ENCODE results near the gene FKBP3. TPM values are rescaled to one million over a fixed set of nuclear protein-coding genes. Genes with fewer than 3 reads are reported as not detected.
"Not testable (repeated sequence)": the region's sequence is repeated elsewhere in the genome, so short reads cannot be mapped to it uniquely, and the experiment has no call there.

The FKBP3 gene
- 32.3 and 36.2 TPM in 2 replicates for total RNA-seq

DNA sequence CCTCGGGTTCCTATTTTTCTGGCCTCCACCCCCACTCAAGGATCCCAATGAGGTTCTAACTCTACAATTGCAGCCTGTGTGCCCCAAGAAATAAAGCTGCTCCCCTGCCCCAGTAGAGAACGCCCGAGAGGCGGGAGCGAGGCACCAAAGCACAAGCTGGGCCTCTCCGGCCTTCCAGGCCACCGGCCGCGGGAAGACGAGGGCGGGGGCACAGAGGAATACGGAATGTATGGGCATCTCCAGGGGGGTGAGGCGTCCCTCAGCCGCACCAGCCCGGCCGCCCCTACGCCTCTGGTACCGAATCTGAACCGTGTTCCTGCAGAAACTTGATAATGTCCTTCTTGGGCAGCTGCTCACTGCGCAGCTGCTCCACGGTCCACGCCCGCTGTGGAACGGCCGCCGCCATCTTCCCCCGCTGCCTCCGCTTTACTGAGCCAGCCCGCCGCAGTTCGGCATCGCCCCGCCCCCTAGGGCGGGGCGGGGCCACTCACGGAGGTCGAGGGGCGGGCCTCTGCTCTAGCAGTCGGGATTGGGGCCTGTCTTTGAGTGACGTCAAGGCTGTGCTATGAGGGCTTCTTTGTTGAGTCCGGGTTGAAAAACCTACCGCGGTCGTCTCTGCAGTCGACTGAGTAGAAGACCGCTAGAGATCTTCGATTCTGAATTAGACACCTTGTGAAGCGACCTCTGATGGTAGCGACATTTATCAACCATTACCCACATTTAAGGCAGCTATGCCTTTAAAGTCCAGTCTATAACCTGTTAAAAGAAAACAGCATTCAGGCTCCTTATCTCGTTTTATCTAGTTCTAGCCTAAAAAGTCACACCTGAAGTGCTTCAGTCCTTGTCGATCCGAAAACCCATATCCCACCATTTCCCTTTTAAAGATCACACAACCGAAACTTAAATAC lies at the start of gene FKBP3:
FKBP3 (minus strand) TSS at position 431 of the 908 bp plus-strand sequence; CDS start at position 406, 25 bp downstream.
- DNase-seq: peak; percentile 99

DNA sequence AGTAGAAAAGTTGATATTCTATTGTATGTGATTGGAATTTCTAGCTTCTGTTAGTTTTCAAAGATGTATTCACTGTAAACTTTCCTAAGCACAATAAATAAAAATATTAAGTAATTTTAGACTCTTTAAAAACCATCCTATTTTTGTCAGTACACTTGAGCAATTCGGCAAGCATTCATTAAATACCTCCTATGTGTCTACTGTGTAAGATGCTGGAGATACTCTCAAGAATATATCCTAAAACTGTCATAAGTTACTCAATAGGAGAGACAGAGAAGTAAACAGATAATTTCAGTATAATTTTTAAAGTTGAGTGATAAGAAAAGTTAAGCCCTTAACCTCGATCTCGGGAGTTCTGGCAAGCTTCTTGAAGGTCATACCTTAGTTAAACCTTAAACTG lies 47.5 kb upstream of the FKBP3 start:
- peak; percentile 18 for DNase-seq

DNA sequence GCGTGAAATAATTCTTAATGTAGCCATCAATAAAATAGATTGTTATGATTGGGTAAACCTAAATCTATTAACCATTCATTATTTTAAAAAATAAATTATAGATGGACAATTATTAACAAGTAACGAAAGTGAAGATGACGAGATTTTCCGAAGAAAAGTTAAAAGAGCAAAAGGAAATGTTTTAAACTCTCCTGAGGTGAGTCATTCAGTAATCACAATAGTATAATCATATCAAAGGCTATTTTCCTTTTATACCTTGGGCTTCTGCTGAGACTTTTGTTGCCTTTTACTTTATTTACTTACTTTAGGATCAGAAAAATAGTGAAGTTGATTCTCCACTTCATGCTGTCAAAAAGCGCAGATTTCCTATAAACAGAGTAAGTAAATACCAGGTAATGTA lies 47.0 kb upstream of the FKBP3 start:
- DNase-seq: peak; percentile 63

DNA sequence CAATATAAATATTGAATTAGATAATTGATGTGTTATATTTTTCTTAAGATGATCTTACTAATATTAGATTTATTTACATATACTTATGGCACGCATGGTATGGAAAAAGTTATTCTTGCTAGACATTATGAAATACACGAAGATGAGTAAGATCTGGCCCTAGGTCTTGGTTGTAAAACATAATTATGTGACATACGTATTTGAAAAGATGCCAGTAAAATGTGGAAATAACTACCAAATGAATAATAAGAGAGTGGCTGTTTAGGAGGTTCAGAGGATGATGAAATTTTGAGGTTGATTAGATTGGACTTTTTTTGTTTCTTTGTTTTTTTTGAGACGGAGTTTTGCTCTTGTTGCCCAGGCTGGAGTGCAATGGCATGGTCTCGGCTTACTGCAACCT lies 42.8 kb upstream of the FKBP3 start:
- no peak for DNase-seq

DNA sequence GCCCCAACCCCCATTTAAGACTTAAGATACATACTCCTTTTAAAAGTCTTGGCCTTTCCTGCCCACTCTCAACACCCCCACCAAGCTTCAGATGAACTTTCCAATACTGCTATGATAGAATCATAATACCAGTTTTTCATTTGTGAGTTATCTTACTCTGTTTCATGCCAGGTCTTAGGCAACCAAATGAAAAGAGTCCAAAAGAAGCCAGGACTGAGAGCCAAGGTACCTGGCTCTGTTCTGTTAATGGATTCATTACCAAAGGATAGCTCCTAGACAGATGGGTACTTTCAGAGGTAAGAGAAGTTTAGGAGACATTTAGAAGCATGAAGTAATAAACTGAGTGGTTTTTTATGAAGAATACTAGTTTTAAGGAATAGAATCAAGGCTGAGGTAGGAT lies 35.6 kb upstream of the FKBP3 start:
- DNase-seq: no peak

DNA sequence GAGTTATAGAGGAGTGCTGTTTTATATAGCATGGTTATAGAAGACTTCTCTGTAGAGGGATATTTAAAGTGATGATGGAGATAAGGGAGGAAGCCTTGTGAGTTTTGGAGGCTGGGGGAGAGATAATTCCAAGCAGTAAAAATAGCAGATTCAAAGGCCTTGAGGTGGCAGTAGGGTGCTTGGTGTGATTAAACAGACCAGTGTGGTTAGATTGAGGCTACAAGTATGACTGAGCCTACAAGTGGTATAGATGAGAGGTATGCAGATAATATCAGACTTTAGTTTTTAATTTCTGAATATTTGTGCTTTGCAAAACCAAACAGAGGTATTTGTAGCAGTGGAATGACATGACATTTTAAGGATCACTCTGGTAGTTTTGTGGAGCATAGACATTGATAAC lies 21.8 kb upstream of the FKBP3 start:
- no peak for DNase-seq

DNA sequence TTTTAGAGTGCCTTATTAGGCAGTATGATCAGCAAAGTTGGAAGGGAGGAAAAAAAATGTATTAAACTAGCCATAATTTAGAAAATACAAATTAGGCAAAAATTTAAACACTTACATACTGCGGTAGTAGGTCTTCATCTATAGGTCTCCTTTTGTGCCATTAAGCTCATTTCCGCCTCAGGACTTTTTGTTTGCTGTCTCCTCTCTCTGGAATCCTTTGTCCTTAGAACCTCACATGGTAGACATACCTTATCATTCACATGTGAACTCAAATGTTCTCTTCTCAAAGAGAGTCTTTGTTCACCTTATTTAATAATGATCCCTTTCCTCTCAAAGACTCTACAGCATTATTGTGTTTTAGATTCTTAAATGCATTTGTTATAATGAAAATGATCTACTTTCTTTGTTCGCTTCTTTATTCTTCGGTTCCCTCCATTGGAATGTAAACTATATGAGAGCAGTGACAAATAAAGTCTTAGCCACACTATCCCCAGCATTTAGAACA lies 16.2 kb upstream of the FKBP3 start:
- DNase-seq: no peak

DNA sequence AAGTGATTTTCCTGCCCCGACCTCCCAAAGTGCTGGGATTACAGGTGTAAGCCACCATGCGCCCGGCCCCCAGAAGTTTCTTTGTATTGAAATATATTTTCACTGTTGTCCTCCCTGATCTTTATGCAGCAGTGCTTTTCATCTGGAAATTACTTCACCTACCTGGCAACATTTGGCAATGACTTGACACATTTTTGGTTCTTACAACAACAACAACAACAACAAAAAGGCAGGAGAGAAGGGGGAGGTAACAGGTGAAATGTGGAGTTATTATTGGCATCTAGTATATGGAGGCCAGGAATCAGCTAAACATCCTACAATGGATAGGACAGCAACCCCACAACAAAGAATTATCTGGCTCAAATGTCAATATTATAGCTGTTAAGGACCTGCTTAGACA lies 15.3 kb upstream of the FKBP3 start:
- DNase-seq: no peak

DNA sequence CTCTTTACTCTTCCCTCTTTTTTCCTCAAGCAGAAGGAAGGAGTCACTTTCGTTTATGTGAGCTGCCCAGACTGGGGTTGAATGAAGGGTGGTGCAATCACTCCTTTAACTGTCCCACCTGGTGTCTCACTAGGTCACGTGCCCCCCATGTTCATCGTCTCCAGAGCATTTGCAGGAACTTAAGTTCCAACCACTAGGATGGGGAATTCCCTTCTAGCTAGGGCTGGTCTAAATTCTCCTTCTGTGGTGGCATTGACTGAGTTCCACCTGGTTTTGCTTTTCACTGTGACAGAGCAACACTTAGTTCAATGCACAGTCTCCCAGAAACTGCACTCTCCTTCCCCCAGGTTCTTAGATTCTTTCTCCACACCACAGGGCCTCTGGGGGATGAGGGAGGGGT lies 10.9 kb upstream of the FKBP3 start:
- DNase-seq: no peak

- no peak for DNase-seq
Observed at GRCh38 chr14:45144658-45145057, 10.4 kb upstream of the FKBP3 start.

DNA sequence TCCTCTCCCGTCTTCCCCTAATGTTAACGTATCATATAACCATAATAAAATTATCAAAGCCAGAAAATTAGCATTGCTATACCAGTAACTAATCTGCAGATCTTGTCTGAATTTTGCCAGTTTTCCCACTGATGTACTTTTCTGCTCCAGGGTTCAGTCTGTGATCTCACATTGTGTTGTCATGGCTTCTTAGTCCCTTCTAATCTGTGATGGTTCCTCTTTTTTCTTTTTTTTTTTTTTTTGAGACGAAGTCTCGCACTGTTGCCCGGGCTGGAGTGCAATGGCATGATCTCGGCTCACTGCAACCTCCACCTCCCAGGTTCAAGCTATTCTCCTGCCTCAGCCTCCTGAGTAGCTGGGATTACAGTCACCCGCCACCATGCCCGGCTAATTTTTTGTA lies 7.8 kb upstream of the FKBP3 start:
- not testable (repeated sequence) for DNase-seq

DNA sequence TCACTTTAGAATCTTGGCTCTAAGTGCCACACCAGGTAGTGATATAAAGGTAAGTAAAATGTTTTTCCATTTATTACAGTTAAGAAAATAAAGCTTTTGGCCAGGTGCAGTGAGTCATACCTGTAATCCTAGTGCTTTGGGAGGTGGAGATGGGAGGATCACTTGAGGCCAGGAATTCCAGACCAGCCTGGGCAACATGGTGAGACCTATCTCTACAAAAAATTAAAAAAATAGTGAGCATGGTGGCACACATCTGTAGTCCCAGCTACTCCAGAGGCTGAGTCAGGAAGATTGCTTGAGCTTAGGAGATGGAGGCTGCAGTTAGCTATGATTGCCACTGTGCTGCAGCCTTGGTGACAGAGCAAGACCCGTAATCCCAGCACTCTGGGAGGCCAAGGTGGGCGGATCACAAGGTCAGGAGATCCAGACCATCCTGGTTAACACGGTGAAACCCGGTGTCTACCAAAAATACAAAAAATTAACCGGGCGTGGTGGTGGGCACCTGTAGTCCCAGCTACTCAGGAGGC lies 6.4 kb upstream of the FKBP3 start:
- no peak for DNase-seq

- no peak for DNase-seq
Observed at GRCh38 chr14:45136399-45136798, 2.1 kb upstream of the FKBP3 start.

- DNase-seq: peak; percentile 99
Observed at GRCh38 chr14:45135659-45136395, 1.5 kb upstream of the FKBP3 start, which contains the start of gene FANCM. Gene FANCM, plus strand, starts transcription at chr14:45135930. Its CDS starts 102 bp downstream, at chr14:45136032.

- peak; percentile 51 for DNase-seq
Observed at GRCh38 chr14:45135156-45135555, 875 bp upstream of the FKBP3 start.

- peak; percentile 18 for DNase-seq
Observed at GRCh38 chr14:45133683-45134050, 614 bp downstream of the FKBP3 start.

DNA sequence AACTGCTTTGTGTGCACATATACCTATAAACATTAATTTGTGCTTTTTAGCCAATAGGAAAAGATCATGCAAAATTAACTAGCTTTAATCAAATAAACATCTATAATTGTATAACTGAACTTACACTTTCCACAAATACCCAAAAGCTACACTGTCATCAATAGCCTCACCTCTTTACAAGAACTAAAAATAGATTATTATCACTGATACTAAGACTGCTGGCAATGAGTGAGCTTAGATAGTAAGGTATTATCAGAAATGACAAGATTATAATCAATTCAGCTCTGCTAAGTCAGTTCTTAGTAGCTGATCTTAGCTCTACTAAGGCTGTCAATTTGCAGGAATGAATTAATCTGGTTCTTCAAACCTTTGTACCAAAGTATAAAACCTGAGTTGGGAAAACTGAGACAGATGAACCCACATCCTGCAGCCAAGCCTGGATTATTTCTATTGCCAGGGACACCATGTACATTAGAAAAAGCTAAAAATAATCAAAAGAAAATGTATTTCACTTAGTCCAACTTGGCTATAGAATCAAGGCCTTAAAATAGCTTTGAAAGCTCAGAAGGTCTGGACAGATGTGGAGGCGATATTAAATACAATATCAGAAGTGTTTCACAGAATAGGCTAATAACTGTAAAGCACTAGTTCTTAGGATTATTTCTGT lies 5.2 kb downstream of the FKBP3 start:
- DNase-seq: no peak

GRCh38 chr14:45125754-45126153 lies 8.5 kb downstream of the FKBP3 start:
- DNase-seq: no peak

DNA sequence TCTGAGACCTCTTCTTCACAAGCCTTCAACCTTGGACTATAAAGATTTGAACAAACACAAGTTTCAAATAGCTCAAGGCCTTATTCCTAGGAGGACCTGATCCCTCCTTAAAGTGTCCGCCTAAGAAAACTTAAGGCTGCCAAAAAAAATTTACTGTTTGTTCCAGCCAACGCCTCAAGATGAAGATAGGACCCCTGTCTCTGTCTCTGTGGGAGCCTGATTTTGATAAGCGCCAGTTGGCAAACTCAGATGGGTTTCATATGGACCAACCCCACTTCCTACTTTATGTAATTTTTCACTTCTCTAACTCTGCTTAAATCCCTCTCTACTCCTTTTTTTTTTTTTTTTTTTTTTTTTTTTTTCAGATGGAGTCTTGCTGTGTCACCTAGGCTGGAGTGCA lies 11.0 kb downstream of the FKBP3 start:
- DNase-seq: no peak

DNA sequence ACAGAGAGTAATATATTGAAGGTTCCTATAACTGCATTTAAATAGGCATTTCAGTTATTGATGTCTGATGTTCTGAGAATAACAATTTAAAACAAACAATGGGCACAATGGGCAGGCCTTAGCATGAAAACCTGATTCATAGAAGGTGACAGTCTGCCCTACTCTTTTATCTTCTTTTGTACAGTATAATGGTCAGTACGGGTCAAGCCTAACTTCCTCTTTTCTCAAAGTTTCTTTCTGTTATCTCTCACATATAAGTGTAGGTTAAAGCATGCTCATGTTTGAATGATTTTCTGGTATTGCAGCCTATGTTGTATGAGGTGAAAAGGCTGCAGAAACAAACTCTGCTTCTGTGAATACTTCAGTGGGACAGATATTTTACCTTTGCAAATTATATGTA lies 14.2 kb downstream of the FKBP3 start:
- DNase-seq: no peak

DNA sequence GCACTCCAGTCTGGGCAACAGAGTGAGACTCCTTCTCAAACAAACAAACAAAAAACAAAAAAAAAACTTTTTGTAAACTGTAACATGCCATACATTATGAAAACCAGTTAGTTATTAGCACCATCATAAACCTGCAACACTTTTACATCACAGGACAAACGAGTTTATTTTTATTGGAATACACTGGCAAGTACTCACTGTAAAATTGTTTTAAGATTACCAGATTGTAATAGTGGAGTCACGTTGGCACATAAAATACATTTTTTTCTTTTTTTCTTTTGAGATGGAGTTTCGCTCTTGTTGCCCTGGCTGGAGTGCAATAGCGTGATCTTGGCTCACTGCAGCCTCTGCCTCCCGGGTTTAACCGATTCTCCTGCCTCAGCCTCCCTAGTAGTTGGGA lies 15.7 kb downstream of the FKBP3 start:
- no peak for DNase-seq

GRCh38 chr14:45114327-45114726 lies 20.0 kb downstream of the FKBP3 start:
- DNase-seq: no peak

Data from dermis blood vessel endothelial cell (primary cell).